ENCODE results near the gene UMODL1.

- TF ChIP-seq CTCF (IDR thresholded peaks at IDR 0.05) (no peak), POLR2AphosphoS5 (IDR thresholded peaks at IDR 0.05; ENCODE audit: low read depth, low read length) (no peak), REST (IDR thresholded peaks at IDR 0.05; ENCODE audit: insufficient read depth in 1 of 2, low read depth in 2 of 2, low read length in 1 of 2) (no peak), SIN3A (IDR thresholded peaks at IDR 0.05; ENCODE audit: borderline replicate concordance, insufficient read depth, low read depth, low read length) (no peak), TCF7L2 (IDR thresholded peaks at IDR 0.05; ENCODE audit: low read depth, low read length) (no peak)
Observed at GRCh38 chr21:42174173-42174572, 103.1 kb downstream of the UMODL1 start.
